Gastrocnemius medialis (tissue), 4 donors: ENCODE measurements around the gene MS4A13.
"Not testable (repeated sequence)": the region's sequence is repeated elsewhere in the genome, so short reads cannot be mapped to it uniquely, and the experiment has no call there.

Source experiments
- POLR2A ChIP-seq, 2 donors: fragments of 450-650 bp; IDR thresholded peaks; one replicate each; pipeline ENCODE4 v1.6.1; 2017; ENCODE audit warnings: antibody characterized with exemption in 2 of 2, mild to moderate bottlenecking in 2 of 2, moderate library complexity in 2 of 2
- TF ChIP-seq, protein P1 (sequence below), 5 experiments: fragments of 450-650 bp in 3 of 5; fragments of 200-600 bp in 2 of 5; sonication (generic) in 2 of 5; IDR thresholded peaks in 4 of 5; conservative IDR thresholded peaks in 1 of 5; 1 replicate in 4 of 5; 2 replicates in 1 of 5; pipeline ENCODE4 v1.5.1; 2016 to 2019; ENCODE audit warnings: antibody characterized with exemption in 5 of 5, mild to moderate bottlenecking in 3 of 5, moderate library complexity in 3 of 5

- TF ChIP-seq, protein P1, sequence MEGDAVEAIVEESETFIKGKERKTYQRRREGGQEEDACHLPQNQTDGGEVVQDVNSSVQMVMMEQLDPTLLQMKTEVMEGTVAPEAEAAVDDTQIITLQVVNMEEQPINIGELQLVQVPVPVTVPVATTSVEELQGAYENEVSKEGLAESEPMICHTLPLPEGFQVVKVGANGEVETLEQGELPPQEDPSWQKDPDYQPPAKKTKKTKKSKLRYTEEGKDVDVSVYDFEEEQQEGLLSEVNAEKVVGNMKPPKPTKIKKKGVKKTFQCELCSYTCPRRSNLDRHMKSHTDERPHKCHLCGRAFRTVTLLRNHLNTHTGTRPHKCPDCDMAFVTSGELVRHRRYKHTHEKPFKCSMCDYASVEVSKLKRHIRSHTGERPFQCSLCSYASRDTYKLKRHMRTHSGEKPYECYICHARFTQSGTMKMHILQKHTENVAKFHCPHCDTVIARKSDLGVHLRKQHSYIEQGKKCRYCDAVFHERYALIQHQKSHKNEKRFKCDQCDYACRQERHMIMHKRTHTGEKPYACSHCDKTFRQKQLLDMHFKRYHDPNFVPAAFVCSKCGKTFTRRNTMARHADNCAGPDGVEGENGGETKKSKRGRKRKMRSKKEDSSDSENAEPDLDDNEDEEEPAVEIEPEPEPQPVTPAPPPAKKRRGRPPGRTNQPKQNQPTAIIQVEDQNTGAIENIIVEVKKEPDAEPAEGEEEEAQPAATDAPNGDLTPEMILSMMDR (IDR thresholded peaks at IDR 0.05 in 4 of 5, conservative IDR thresholded peaks at IDR 0.05 in 1 of 5), result not testable (repeated sequence)
- TF ChIP-seq POLR2A (IDR thresholded peaks at IDR 0.05), result not testable (repeated sequence)
These were observed 23.4 kb downstream of the MS4A13 start for GRCh38 chr11:60538627-60539026.
